GM12878 (cell line): ENCODE measurements around the gene HP1BP3. TPM values are rescaled to one million over a fixed set of nuclear protein-coding genes. Genes with fewer than 3 reads are reported as not detected.

Experiments used
- BHLHE40 ChIP-seq, 2 experiments: fragments of 450-650 bp in 1 of 2; IDR thresholded peaks; 2 replicates each; pipeline ENCODE4 v1.6.1; 2011 to 2017; ENCODE audit warnings: low read depth in 2 of 2, borderline replicate concordance in 1 of 2, improper control_type of control experiment in 1 of 2, low read length in 1 of 2, mild to moderate bottlenecking in 1 of 2
- CBX3 ChIP-seq: fragments of 200-600 bp; sonication (generic); IDR thresholded peaks from 2 replicates; pipeline ENCODE4 v1.6.1; 2016; ENCODE audit warnings: low read depth, borderline replicate concordance
- CHD1 ChIP-seq: IDR thresholded peaks from 2 replicates; pipeline ENCODE4 v1.6.1; 2012; ENCODE audit warnings: low read depth, low read length, improper control_type of control experiment
- NBN ChIP-seq: fragments of 450-650 bp; IDR thresholded peaks from 2 replicates; pipeline ENCODE4 v1.6.1; 2016
- POLR2AphosphoS2 ChIP-seq: IDR thresholded peaks from 2 replicates; pipeline ENCODE4 v1.6.1; 2011; ENCODE audit warnings: low read depth, mild to moderate bottlenecking, low read length, improper control_type of control experiment, moderate library complexity
- SREBF2 ChIP-seq: IDR thresholded peaks from 2 replicates; pipeline ENCODE4 v1.6.1; 2012; ENCODE audit warnings: mild to moderate bottlenecking, low read length
- TCF12 ChIP-seq: IDR thresholded peaks from 2 replicates; pipeline ENCODE4 v1.6.1; 2011; ENCODE audit warnings: low read depth, mild to moderate bottlenecking, low read length
- ZSCAN29 ChIP-seq: fragments of 450-650 bp; IDR thresholded peaks from 2 replicates; pipeline ENCODE4 v1.6.1; 2017; ENCODE audit warnings: mild to moderate bottlenecking, moderate library complexity
- ZZZ3 ChIP-seq: IDR thresholded peaks from 2 replicates; pipeline ENCODE4 v1.6.1; 2011; ENCODE audit warnings: low read depth; ENCODE audit not compliant: control insufficient read depth, insufficient read length
- polyA plus RNA-seq, 11 experiments: library from polyadenylated mRNA; depleted of rRNA in 4 of 11; unstranded in 6 of 11; stranded (reverse) in 5 of 11; fragments of >200 nt; fragmentation: Nextera tagmentation in 4 of 11; fragmentation: Illumina TruSeq in 1 of 11; extraction: Ambion mirVana in 4 of 11; extraction: Trizol in 1 of 11; gene quantifications; 1 replicate in 1 of 11; 2 replicates in 10 of 11; pipeline versions ENCODE4 v1.2.1 to v1.2.3, GENCODE V29; 2011 to 2016; ENCODE audit warnings: inconsistent platforms in 2 of 11, missing spikeins in 2 of 11, low read depth in 1 of 11
- total RNA-seq, 4 experiments: library from RNA; depleted of rRNA in 3 of 4; stranded (reverse); fragments of >200 nt in 3 of 4; fragmentation: Illumina TruSeq in 1 of 4; extraction: Trizol in 1 of 4; gene quantifications; 2 replicates each; pipeline versions ENCODE4 v1.2.1 to v1.2.3, GENCODE V29; 2013 to 2021

The HP1BP3 gene
- total and polyA plus RNA-seq, 10 of the 15 experiments (the other 5 are each of a cell fraction or from before 2014, with no cell fraction given) = 32.6 to 188 (median 133) TPM

DNA sequence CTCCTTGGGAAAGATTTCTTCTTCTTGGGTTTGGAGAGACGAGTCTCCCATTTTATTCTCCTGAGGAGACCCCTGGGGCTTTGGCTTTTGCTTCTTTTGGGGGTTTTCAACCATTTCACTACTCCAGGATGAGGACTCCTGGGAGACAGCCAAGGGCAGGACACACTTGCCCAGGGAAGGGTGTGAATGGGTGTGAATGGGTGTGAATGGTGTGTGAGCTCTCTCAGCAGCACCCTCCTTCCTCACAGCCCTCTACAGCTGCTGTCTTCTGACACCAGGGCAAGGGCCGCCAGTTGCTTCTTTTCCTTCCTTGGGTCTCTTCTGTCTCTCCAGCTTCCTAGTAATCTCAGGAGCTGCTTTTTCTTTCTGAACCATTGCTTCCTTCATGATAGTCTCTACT lies 93.5 kb downstream of the HP1BP3 start (continued):
- TF ChIP-seq ZZZ3 = no peak
- no peak for TF ChIP-seq CBX3
- no peak for TF ChIP-seq ZSCAN29
- no peak for TF ChIP-seq BHLHE40 (IDR thresholded peaks at IDR 0.05; ENCODE audit: borderline replicate concordance in 1 of 2, low read depth in 2 of 2, low read length in 1 of 2)
- no peak for TF ChIP-seq TCF12
- no peak for TF ChIP-seq CHD1
- TF ChIP-seq POLR2AphosphoS2 = no peak
- TF ChIP-seq NBN = no peak
- no peak for TF ChIP-seq SREBF2

Other genes starting within 250 kb of the HP1BP3 start
- not detected in 2 replicates for gene FAM43B, start 234.7 kb downstream of the HP1BP3 start, total RNA-seq (2014; rRNA removed)
- not detected in 2 replicates for gene FAM43B, start 234.7 kb downstream of the HP1BP3 start, total RNA-seq (2014; rRNA removed; fragmentation: Illumina TruSeq; extraction: Trizol)
- not detected in 2 replicates for gene FAM43B, start 234.7 kb downstream of the HP1BP3 start, total RNA-seq (2021)
- gene FAM43B, start 234.7 kb downstream of the HP1BP3 start, polyA plus RNA-seq (2011; rRNA removed) = not detected in 2 replicates
- not detected in 2 replicates for gene FAM43B, start 234.7 kb downstream of the HP1BP3 start, polyA plus RNA-seq (2014; fragmentation: Illumina TruSeq; extraction: Trizol)
- not detected for gene FAM43B, start 234.7 kb downstream of the HP1BP3 start, polyA plus RNA-seq (2014; fragmentation: Nextera tagmentation; extraction: Ambion mirVana)
- gene FAM43B, start 234.7 kb downstream of the HP1BP3 start, polyA plus RNA-seq (2014; rRNA removed) = not detected in 2 replicates
- not detected for gene FAM43B, start 234.7 kb downstream of the HP1BP3 start, polyA plus RNA-seq (2016; fragmentation: Nextera tagmentation; extraction: Ambion mirVana)
- gene CDA, start 198.2 kb downstream of the HP1BP3 start, total RNA-seq (2014; rRNA removed) = not detected in 2 replicates
- gene CDA, start 198.2 kb downstream of the HP1BP3 start, total RNA-seq (2014; rRNA removed; fragmentation: Illumina TruSeq; extraction: Trizol) = not detected in 2 replicates
- gene CDA, start 198.2 kb downstream of the HP1BP3 start, total RNA-seq (2021) = 0.21 TPM in 1 of 2 replicates, not detected in the other
- not detected in 2 replicates for gene CDA, start 198.2 kb downstream of the HP1BP3 start, polyA plus RNA-seq (2011; rRNA removed)
- not detected in 2 replicates for gene CDA, start 198.2 kb downstream of the HP1BP3 start, polyA plus RNA-seq (2014; fragmentation: Illumina TruSeq; extraction: Trizol)
- not detected for gene CDA, start 198.2 kb downstream of the HP1BP3 start, polyA plus RNA-seq (2014; fragmentation: Nextera tagmentation; extraction: Ambion mirVana)
- gene CDA, start 198.2 kb downstream of the HP1BP3 start, polyA plus RNA-seq (2014; rRNA removed) = not detected in 2 replicates
- gene CDA, start 198.2 kb downstream of the HP1BP3 start, polyA plus RNA-seq (2016; fragmentation: Nextera tagmentation; extraction: Ambion mirVana) = not detected
- 2.3 and 2.8 TPM in 2 replicates for gene PINK1, start 153.8 kb downstream of the HP1BP3 start, total RNA-seq (2014; rRNA removed)
- 1.2 TPM in 2 replicates for gene PINK1, start 153.8 kb downstream of the HP1BP3 start, total RNA-seq (2014; rRNA removed; fragmentation: Illumina TruSeq; extraction: Trizol)
- gene PINK1, start 153.8 kb downstream of the HP1BP3 start, total RNA-seq (2021) = 2.4 and 2.5 TPM in 2 replicates
- 1.4 and 1.9 TPM in 2 replicates for gene PINK1, start 153.8 kb downstream of the HP1BP3 start, polyA plus RNA-seq (2011; rRNA removed)
- 1.4 TPM in 2 replicates for gene PINK1, start 153.8 kb downstream of the HP1BP3 start, polyA plus RNA-seq (2014; fragmentation: Illumina TruSeq; extraction: Trizol)
- under 1 TPM in 1 of 2 experiments, not detected in 1; 0.42 TPM for gene PINK1, start 153.8 kb downstream of the HP1BP3 start, polyA plus RNA-seq (2014; fragmentation: Nextera tagmentation; extraction: Ambion mirVana)
- gene PINK1, start 153.8 kb downstream of the HP1BP3 start, polyA plus RNA-seq (2014; rRNA removed) = 1.9 and 2.2 TPM in 2 replicates
- 1 to 10 TPM; 1.6 to 4.4 TPM for gene PINK1, start 153.8 kb downstream of the HP1BP3 start, polyA plus RNA-seq (2016; fragmentation: Nextera tagmentation; extraction: Ambion mirVana)
- gene DDOST, start 125.9 kb downstream of the HP1BP3 start, total RNA-seq (2014; rRNA removed) = 245 and 248 TPM in 2 replicates
- gene DDOST, start 125.9 kb downstream of the HP1BP3 start, total RNA-seq (2014; rRNA removed; fragmentation: Illumina TruSeq; extraction: Trizol) = 148 and 159 TPM in 2 replicates
- 175 and 194 TPM in 2 replicates for gene DDOST, start 125.9 kb downstream of the HP1BP3 start, total RNA-seq (2021)
- 146 and 220 TPM in 2 replicates for gene DDOST, start 125.9 kb downstream of the HP1BP3 start, polyA plus RNA-seq (2011; rRNA removed)
- gene DDOST, start 125.9 kb downstream of the HP1BP3 start, polyA plus RNA-seq (2014; fragmentation: Illumina TruSeq; extraction: Trizol) = 148 and 196 TPM in 2 replicates
- gene DDOST, start 125.9 kb downstream of the HP1BP3 start, polyA plus RNA-seq (2014; fragmentation: Nextera tagmentation; extraction: Ambion mirVana) = 100 to 1,000 TPM; 100 to 159 TPM
- gene DDOST, start 125.9 kb downstream of the HP1BP3 start, polyA plus RNA-seq (2014; rRNA removed) = 206 and 220 TPM in 2 replicates
- 100 to 1,000 TPM; 272 to 274 TPM for gene DDOST, start 125.9 kb downstream of the HP1BP3 start, polyA plus RNA-seq (2016; fragmentation: Nextera tagmentation; extraction: Ambion mirVana)
- gene KIF17, start 69.3 kb downstream of the HP1BP3 start, total RNA-seq (2014; rRNA removed) = not detected in 2 replicates
- not detected in 2 replicates for gene KIF17, start 69.3 kb downstream of the HP1BP3 start, total RNA-seq (2014; rRNA removed; fragmentation: Illumina TruSeq; extraction: Trizol)
- gene KIF17, start 69.3 kb downstream of the HP1BP3 start, total RNA-seq (2021) = 0.10 and 0.45 TPM in 2 replicates
- gene KIF17, start 69.3 kb downstream of the HP1BP3 start, polyA plus RNA-seq (2011; rRNA removed) = not detected in 2 replicates
- 0.03 TPM in 1 of 2 replicates, not detected in the other for gene KIF17, start 69.3 kb downstream of the HP1BP3 start, polyA plus RNA-seq (2014; fragmentation: Illumina TruSeq; extraction: Trizol)
- gene KIF17, start 69.3 kb downstream of the HP1BP3 start, polyA plus RNA-seq (2014; fragmentation: Nextera tagmentation; extraction: Ambion mirVana) = not detected
- gene KIF17, start 69.3 kb downstream of the HP1BP3 start, polyA plus RNA-seq (2014; rRNA removed) = 0.01 and 0.09 TPM in 2 replicates
- gene KIF17, start 69.3 kb downstream of the HP1BP3 start, polyA plus RNA-seq (2016; fragmentation: Nextera tagmentation; extraction: Ambion mirVana) = not detected
- gene SH2D5, start 54.6 kb downstream of the HP1BP3 start, total RNA-seq (2014; rRNA removed) = 0.33 and 0.62 TPM in 2 replicates
- gene SH2D5, start 54.6 kb downstream of the HP1BP3 start, total RNA-seq (2014; rRNA removed; fragmentation: Illumina TruSeq; extraction: Trizol) = 0.09 and 0.18 TPM in 2 replicates
- gene SH2D5, start 54.6 kb downstream of the HP1BP3 start, total RNA-seq (2021) = 0.56 and 0.59 TPM in 2 replicates
- 0.22 and 0.29 TPM in 2 replicates for gene SH2D5, start 54.6 kb downstream of the HP1BP3 start, polyA plus RNA-seq (2011; rRNA removed)
- gene SH2D5, start 54.6 kb downstream of the HP1BP3 start, polyA plus RNA-seq (2014; fragmentation: Illumina TruSeq; extraction: Trizol) = 0.09 and 0.16 TPM in 2 replicates
- gene SH2D5, start 54.6 kb downstream of the HP1BP3 start, polyA plus RNA-seq (2014; fragmentation: Nextera tagmentation; extraction: Ambion mirVana) = under 1 TPM in 1 of 2 experiments, not detected in 1; 0.03 TPM
- gene SH2D5, start 54.6 kb downstream of the HP1BP3 start, polyA plus RNA-seq (2014; rRNA removed) = 0.20 and 0.39 TPM in 2 replicates
- not detected for gene SH2D5, start 54.6 kb downstream of the HP1BP3 start, polyA plus RNA-seq (2016; fragmentation: Nextera tagmentation; extraction: Ambion mirVana)